Measurements from ENCODE around the gene ZFTA.

- TF ChIP-seq, protein P1, sequence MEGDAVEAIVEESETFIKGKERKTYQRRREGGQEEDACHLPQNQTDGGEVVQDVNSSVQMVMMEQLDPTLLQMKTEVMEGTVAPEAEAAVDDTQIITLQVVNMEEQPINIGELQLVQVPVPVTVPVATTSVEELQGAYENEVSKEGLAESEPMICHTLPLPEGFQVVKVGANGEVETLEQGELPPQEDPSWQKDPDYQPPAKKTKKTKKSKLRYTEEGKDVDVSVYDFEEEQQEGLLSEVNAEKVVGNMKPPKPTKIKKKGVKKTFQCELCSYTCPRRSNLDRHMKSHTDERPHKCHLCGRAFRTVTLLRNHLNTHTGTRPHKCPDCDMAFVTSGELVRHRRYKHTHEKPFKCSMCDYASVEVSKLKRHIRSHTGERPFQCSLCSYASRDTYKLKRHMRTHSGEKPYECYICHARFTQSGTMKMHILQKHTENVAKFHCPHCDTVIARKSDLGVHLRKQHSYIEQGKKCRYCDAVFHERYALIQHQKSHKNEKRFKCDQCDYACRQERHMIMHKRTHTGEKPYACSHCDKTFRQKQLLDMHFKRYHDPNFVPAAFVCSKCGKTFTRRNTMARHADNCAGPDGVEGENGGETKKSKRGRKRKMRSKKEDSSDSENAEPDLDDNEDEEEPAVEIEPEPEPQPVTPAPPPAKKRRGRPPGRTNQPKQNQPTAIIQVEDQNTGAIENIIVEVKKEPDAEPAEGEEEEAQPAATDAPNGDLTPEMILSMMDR (IDR thresholded peaks at IDR 0.05 in 8 of 11, conservative IDR thresholded peaks at IDR 0.05 in 3 of 11): no peak
- no peak for TF ChIP-seq POLR2A (IDR thresholded peaks at IDR 0.05)
Observed at GRCh38 chr11:63800921-63801320, 32.3 kb upstream of the ZFTA start.

Data from spleen (tissue), 7 donors.